PC-9 (cell line): ENCODE results near the gene CYP2A13.
"Not testable (repeated sequence)": the region's sequence is repeated elsewhere in the genome, so short reads cannot be mapped to it uniquely, and the experiment has no call there.

Source experiments
- EZH2 ChIP-seq: fragments of 200-600 bp; sonication (generic); IDR thresholded peaks from 2 replicates; pipeline ENCODE4 v1.8.0; 2017; ENCODE audit warnings: antibody characterized with exemption, low read depth
- TF ChIP-seq, protein P1 (sequence below): fragments of 200-600 bp; sonication (generic); conservative IDR thresholded peaks from 2 replicates; pipeline ENCODE4 v1.6.1; 2017; ENCODE audit warnings: mixed run types, antibody characterized with exemption, mild to moderate bottlenecking, moderate library complexity

DNA sequence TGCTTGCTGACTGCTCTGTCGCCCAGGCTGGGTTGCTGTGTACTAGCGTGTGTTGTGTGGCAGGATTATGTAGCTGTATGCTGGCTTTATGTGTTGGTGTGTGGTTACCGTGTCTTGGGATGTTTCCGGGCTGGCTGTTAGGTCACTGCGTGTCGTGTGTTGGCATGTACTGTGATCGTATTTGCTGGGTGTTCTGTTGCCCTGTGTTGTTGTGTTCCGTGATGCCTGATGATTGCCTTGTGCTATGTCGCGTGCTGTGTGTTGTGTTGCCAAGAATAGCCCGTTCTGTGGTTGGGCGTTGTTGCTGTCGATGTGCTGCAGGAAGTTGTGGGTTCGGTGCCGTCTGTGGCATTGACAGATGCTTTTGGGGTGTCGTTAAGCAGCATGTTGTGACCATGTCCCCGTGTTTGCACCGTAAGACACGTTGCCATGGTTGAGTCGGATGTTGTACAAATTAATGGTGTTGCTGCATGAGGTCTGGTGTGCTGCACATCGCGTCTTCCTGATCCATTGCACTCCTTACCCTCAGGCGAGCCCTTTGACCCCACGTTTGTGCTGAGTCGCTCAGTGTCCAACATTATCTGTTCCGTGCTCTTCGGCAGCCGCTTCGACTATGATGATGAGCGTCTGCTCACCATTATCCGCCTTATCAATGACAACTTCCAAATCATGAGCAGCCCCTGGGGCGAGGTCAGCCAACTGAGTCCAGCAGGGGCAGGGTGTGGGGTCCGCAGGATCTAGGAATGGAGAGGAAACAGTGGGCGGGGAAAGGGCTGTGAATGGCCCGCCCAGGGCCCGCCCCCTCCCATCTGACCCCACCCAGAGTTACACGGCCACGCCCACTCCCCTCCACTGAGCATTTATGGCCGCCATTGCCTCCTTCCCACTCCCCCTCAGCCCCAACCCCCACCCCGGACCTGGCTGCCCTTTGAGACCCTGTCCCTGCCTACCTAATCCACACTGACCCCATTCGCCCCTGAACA, 33.0 kb downstream of the CYP2A13 start:
- TF ChIP-seq, protein P1, sequence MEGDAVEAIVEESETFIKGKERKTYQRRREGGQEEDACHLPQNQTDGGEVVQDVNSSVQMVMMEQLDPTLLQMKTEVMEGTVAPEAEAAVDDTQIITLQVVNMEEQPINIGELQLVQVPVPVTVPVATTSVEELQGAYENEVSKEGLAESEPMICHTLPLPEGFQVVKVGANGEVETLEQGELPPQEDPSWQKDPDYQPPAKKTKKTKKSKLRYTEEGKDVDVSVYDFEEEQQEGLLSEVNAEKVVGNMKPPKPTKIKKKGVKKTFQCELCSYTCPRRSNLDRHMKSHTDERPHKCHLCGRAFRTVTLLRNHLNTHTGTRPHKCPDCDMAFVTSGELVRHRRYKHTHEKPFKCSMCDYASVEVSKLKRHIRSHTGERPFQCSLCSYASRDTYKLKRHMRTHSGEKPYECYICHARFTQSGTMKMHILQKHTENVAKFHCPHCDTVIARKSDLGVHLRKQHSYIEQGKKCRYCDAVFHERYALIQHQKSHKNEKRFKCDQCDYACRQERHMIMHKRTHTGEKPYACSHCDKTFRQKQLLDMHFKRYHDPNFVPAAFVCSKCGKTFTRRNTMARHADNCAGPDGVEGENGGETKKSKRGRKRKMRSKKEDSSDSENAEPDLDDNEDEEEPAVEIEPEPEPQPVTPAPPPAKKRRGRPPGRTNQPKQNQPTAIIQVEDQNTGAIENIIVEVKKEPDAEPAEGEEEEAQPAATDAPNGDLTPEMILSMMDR: not testable (repeated sequence)
- TF ChIP-seq EZH2: not testable (repeated sequence)
